ENCODE data around the gene HIF1A.

HIF1A gene

GRCh38 chr14:61678975-61679374 lies 16.3 kb upstream of the HIF1A start:
- DNase-seq (ENCODE audit: extremely low spot score): no peak
- ChIA-PET CTCF (interaction anchor here (1.0 kb wide), 1 partner anchor 37 kb away, joined by 5 read pairs; no protein-coding TSS in a partner anchor), POLR2A (interaction anchor here (2.1 to 3.4 kb wide), 2 partner anchors 16 to 83 kb away, joined by 5 to 16 read pairs; partner anchors contain the start of genes HIF1A and SNAPC1)
- no peak for TF ChIP-seq CTBP1 (IDR thresholded peaks at IDR 0.05; ENCODE audit: borderline replicate concordance)

GRCh38 chr14:61681413-61681812 lies 13.9 kb upstream of the HIF1A start:
- DNase-seq (ENCODE audit: extremely low spot score): no peak
- CTCF ChIA-PET: interaction anchor here (1.1 kb wide), 1 partner anchor 10 kb away, joined by 4 read pairs; no protein-coding TSS in a partner anchor
- POLR2A ChIA-PET: interaction anchor here (2.2 kb wide), 1 partner anchor 14 kb away, joined by 9 read pairs; the partner anchor contains the start of gene HIF1A
- TF ChIP-seq FOXM1 (IDR thresholded peaks at IDR 0.05; ENCODE audit: borderline replicate concordance) (no peak), SUZ12 (IDR thresholded peaks at IDR 0.05) (no peak), ZNF384 (IDR thresholded peaks at IDR 0.05) (no peak), FOXK2 (IDR thresholded peaks at IDR 0.05) (no peak), HDGF (IDR thresholded peaks at IDR 0.05; ENCODE audit: borderline replicate concordance) (no peak), CTBP1 (IDR thresholded peaks at IDR 0.05; ENCODE audit: borderline replicate concordance) (no peak), ARNT (IDR thresholded peaks at IDR 0.05) (no peak), L3MBTL2 (conservative IDR thresholded peaks at IDR 0.05) (no peak), BHLHE40 (IDR thresholded peaks at IDR 0.05; ENCODE audit: borderline replicate concordance) (no peak), SP1 (IDR thresholded peaks at IDR 0.05) (no peak), ELF4 (IDR thresholded peaks at IDR 0.05) (no peak), TARDBP (IDR thresholded peaks at IDR 0.05) (no peak), PKNOX1 (IDR thresholded peaks at IDR 0.05) (no peak), FOXA1 (IDR thresholded peaks at IDR 0.05) (no peak), NFRKB (IDR thresholded peaks at IDR 0.05) (no peak), LEF1 (IDR thresholded peaks at IDR 0.05; ENCODE audit: borderline replicate concordance) (no peak)

GRCh38 chr14:61683108-61683507 lies 12.2 kb upstream of the HIF1A start:
- no peak for TF ChIP-seq NFRKB (IDR thresholded peaks at IDR 0.05)
- no peak for TF ChIP-seq HDGF (IDR thresholded peaks at IDR 0.05; ENCODE audit: borderline replicate concordance)
- no peak for TF ChIP-seq LEF1 (IDR thresholded peaks at IDR 0.05; ENCODE audit: borderline replicate concordance)
- TF ChIP-seq FOXM1 (IDR thresholded peaks at IDR 0.05; ENCODE audit: borderline replicate concordance): no peak
- TF ChIP-seq BHLHE40 (IDR thresholded peaks at IDR 0.05; ENCODE audit: borderline replicate concordance): no peak
- TF ChIP-seq SUZ12 (IDR thresholded peaks at IDR 0.05): no peak
- CTCF ChIA-PET: no interaction called here
- no peak for DNase-seq (ENCODE audit: extremely low spot score)
- POLR2A ChIA-PET: interaction anchor here (2.2 kb wide), 1 partner anchor 12 kb away, joined by 9 read pairs; the partner anchor contains the start of gene HIF1A

- POLR2A ChIA-PET: interaction anchor here (0.6 kb wide), 1 partner anchor 24 kb away, joined by 3 read pairs; no protein-coding TSS in a partner anchor
- DNase-seq (ENCODE audit: extremely low spot score): no peak
- no peak for TF ChIP-seq CTBP1 (IDR thresholded peaks at IDR 0.05; ENCODE audit: borderline replicate concordance)
- TF ChIP-seq BHLHE40 (IDR thresholded peaks at IDR 0.05; ENCODE audit: borderline replicate concordance): no peak
- TF ChIP-seq HDGF (IDR thresholded peaks at IDR 0.05; ENCODE audit: borderline replicate concordance): no peak
- no peak for TF ChIP-seq SP1 (IDR thresholded peaks at IDR 0.05)
- no peak for TF ChIP-seq ZNF384 (IDR thresholded peaks at IDR 0.05)
- TF ChIP-seq FOXA1 (IDR thresholded peaks at IDR 0.05): no peak
- no peak for TF ChIP-seq TARDBP (IDR thresholded peaks at IDR 0.05)
- no peak for TF ChIP-seq LEF1 (IDR thresholded peaks at IDR 0.05; ENCODE audit: borderline replicate concordance)
- TF ChIP-seq SUZ12 (IDR thresholded peaks at IDR 0.05): no peak
- TF ChIP-seq ELF4 (IDR thresholded peaks at IDR 0.05): no peak
- TF ChIP-seq L3MBTL2 (conservative IDR thresholded peaks at IDR 0.05): no peak
- no peak for TF ChIP-seq FOXK2 (IDR thresholded peaks at IDR 0.05)
- TF ChIP-seq PKNOX1 (IDR thresholded peaks at IDR 0.05): no peak
- no peak for TF ChIP-seq ARNT (IDR thresholded peaks at IDR 0.05)
- no peak for TF ChIP-seq FOXM1 (IDR thresholded peaks at IDR 0.05; ENCODE audit: borderline replicate concordance)
- TF ChIP-seq NFRKB (IDR thresholded peaks at IDR 0.05): no peak
- CTCF ChIA-PET: no interaction called here
Observed at GRCh38 chr14:61690039-61690438, 5.3 kb upstream of the HIF1A start.

- ChIA-PET POLR2A (no interaction called here), CTCF (interaction anchor here (0.8 to 1.1 kb wide), 2 partner anchors 10 to 221 kb away, joined by 4 read pairs; no protein-coding TSS in a partner anchor)
- no peak for DNase-seq (ENCODE audit: extremely low spot score)
- TF ChIP-seq L3MBTL2 (conservative IDR thresholded peaks at IDR 0.05) (no peak), NFRKB (IDR thresholded peaks at IDR 0.05) (no peak), FOXM1 (IDR thresholded peaks at IDR 0.05; ENCODE audit: borderline replicate concordance) (no peak), HDGF (IDR thresholded peaks at IDR 0.05; ENCODE audit: borderline replicate concordance) (no peak), ARNT (IDR thresholded peaks at IDR 0.05) (no peak), CTBP1 (IDR thresholded peaks at IDR 0.05; ENCODE audit: borderline replicate concordance) (no peak), PKNOX1 (IDR thresholded peaks at IDR 0.05) (no peak), FOXA1 (IDR thresholded peaks at IDR 0.05) (no peak), ZNF384 (IDR thresholded peaks at IDR 0.05) (no peak), BHLHE40 (IDR thresholded peaks at IDR 0.05; ENCODE audit: borderline replicate concordance) (no peak), SP1 (IDR thresholded peaks at IDR 0.05) (no peak)
Observed at GRCh38 chr14:61690982-61691381, 4.3 kb upstream of the HIF1A start.

GRCh38 chr14:61691495-61691894 lies 3.8 kb upstream of the HIF1A start:
- ChIA-PET CTCF (interaction anchor here (0.8 to 1.1 kb wide), 2 partner anchors 10 to 221 kb away, joined by 4 read pairs; no protein-coding TSS in a partner anchor), POLR2A (no interaction called here)
- TF ChIP-seq PKNOX1 (IDR thresholded peaks at IDR 0.05): no peak
- TF ChIP-seq HDGF (IDR thresholded peaks at IDR 0.05; ENCODE audit: borderline replicate concordance): no peak
- no peak for TF ChIP-seq FOXA1 (IDR thresholded peaks at IDR 0.05)
- no peak for TF ChIP-seq NFRKB (IDR thresholded peaks at IDR 0.05)
- TF ChIP-seq SUZ12 (IDR thresholded peaks at IDR 0.05): no peak
- no peak for TF ChIP-seq BHLHE40 (IDR thresholded peaks at IDR 0.05; ENCODE audit: borderline replicate concordance)
- TF ChIP-seq FOXM1 (IDR thresholded peaks at IDR 0.05; ENCODE audit: borderline replicate concordance): no peak
- no peak for TF ChIP-seq ELF4 (IDR thresholded peaks at IDR 0.05)
- TF ChIP-seq ZNF384 (IDR thresholded peaks at IDR 0.05): no peak
- no peak for TF ChIP-seq SP1 (IDR thresholded peaks at IDR 0.05)
- no peak for TF ChIP-seq FOXK2 (IDR thresholded peaks at IDR 0.05)
- no peak for TF ChIP-seq L3MBTL2 (conservative IDR thresholded peaks at IDR 0.05)
- TF ChIP-seq TARDBP (IDR thresholded peaks at IDR 0.05): no peak
- no peak for TF ChIP-seq LEF1 (IDR thresholded peaks at IDR 0.05; ENCODE audit: borderline replicate concordance)
- DNase-seq (ENCODE audit: extremely low spot score): no peak

All from HEK293T (cell line).